Measurements from ENCODE around the gene SAE1. TPM values are rescaled to one million over a fixed set of nuclear protein-coding genes. Genes with fewer than 3 reads are reported as not detected.

Gene SAE1
- total and polyA plus RNA-seq, 2 experiments from 2014 or later: 115 to 236 TPM

- DNase-seq (ENCODE audit: low spot score): no peak
- no peak for TF ChIP-seq REST (IDR thresholded peaks at IDR 0.05; ENCODE audit: unreplicated experiment)
- no peak for TF ChIP-seq JUNB (IDR thresholded peaks at IDR 0.05; ENCODE audit: unreplicated experiment)
- TF ChIP-seq STAT1 (IDR thresholded peaks at IDR 0.05; ENCODE audit: unreplicated experiment): no peak
- Mint-ChIP-seq H3K36me3 (ENCODE audit: low read depth) (peaks cover 53% of the 10 kb centered on the region), H3K27me3 (ENCODE audit: insufficient read depth, low read depth, poor library complexity) (peaks cover 5% of the 10 kb centered on the region), H3K9me3 (no peaks in the 10 kb centered on the region), H3K4me3 (no peak overlapping the region; the same call in 2 of the 3 replicates), H3K4me1 (peaks cover 6% of the 10 kb centered on the region), H3K27ac (peak overlapping the region; percentile 85)
- H2AFZ ChIP-seq: no peak overlapping the region
- no peaks in the 10 kb centered on the region for H3K4me1 ChIP-seq (ENCODE audit: insufficient read depth)
- no peak overlapping the region for H3K4me3 ChIP-seq
- H3K9me2 ChIP-seq (ENCODE audit: insufficient read depth): no peaks in the 10 kb centered on the region
- peaks cover 81% of the 10 kb centered on the region for H3K79me2 ChIP-seq (replicated peaks; ENCODE audit: insufficient read depth)
- H3K36me3 ChIP-seq (ENCODE audit: insufficient read depth): peaks cover 11% of the 10 kb centered on the region
- ATAC-seq: no peak
- peaks cover 48% of the 10 kb centered on the region for H4K20me1 ChIP-seq (replicated peaks; ENCODE audit: insufficient read depth)
- peaks cover 49% of the 10 kb centered on the region for H3F3A ChIP-seq (replicated peaks; ENCODE audit: low read depth)
- H3K4me2 ChIP-seq: no peak overlapping the region
- peak overlapping the region; percentile 87 for H3K27ac ChIP-seq (ENCODE audit: low read depth)
- H3K27me3 ChIP-seq (ENCODE audit: insufficient read depth): no peaks in the 10 kb centered on the region
Observed at GRCh38 chr19:47188507-47189033, 57.9 kb downstream of the SAE1 start.

GRCh38 chr19:47190167-47190727 is 59.6 kb downstream of the SAE1 start:
- peaks cover 6% of the 10 kb centered on the region for H3K36me3 ChIP-seq (ENCODE audit: insufficient read depth)
- TF ChIP-seq EZH2 (IDR thresholded peaks at IDR 0.05; ENCODE audit: low read depth, unreplicated experiment): no peak
- TF ChIP-seq ZNF114 (CRISPR knock-in tag; IDR thresholded peaks at IDR 0.05): no peak
- TF ChIP-seq CREB1 (CRISPR knock-in tag; IDR thresholded peaks at IDR 0.05; ENCODE audit: low read depth): no peak
- TF ChIP-seq JUNB (IDR thresholded peaks at IDR 0.05; ENCODE audit: unreplicated experiment): no peak
- no peak for TF ChIP-seq STAT1 (IDR thresholded peaks at IDR 0.05; ENCODE audit: unreplicated experiment)
- no peak for TF ChIP-seq ZNF331 (CRISPR knock-in tag; IDR thresholded peaks at IDR 0.05; ENCODE audit: low read depth)
- TF ChIP-seq CTCF (conservative IDR thresholded peaks at IDR 0.05; ENCODE audit: low read depth in 2 of 2): no peak
- no peak for TF ChIP-seq POLR2AphosphoS5 (IDR thresholded peaks at IDR 0.05; ENCODE audit: low read depth)
- H3K4me1 Mint-ChIP-seq: peaks cover 6% of the 10 kb centered on the region
- H3K79me2 ChIP-seq (replicated peaks; ENCODE audit: insufficient read depth): peaks cover 70% of the 10 kb centered on the region
- ATAC-seq: no peak
- H3K4me1 ChIP-seq (ENCODE audit: insufficient read depth): no peaks in the 10 kb centered on the region
- no peak overlapping the region for H3K4me3 Mint-ChIP-seq
- H3K9me2 ChIP-seq (ENCODE audit: insufficient read depth): no peaks in the 10 kb centered on the region
- H3K9me3 Mint-ChIP-seq: no peaks in the 10 kb centered on the region
- peaks cover 57% of the 10 kb centered on the region for H4K20me1 ChIP-seq (replicated peaks; ENCODE audit: insufficient read depth)
- H3F3A ChIP-seq (replicated peaks; ENCODE audit: low read depth): peaks cover 47% of the 10 kb centered on the region
- H3K27ac ChIP-seq (ENCODE audit: low read depth): peak overlapping the region; percentile 74
- H3K27me3 Mint-ChIP-seq (ENCODE audit: insufficient read depth, low read depth, poor library complexity): no peaks in the 10 kb centered on the region
- DNase-seq (ENCODE audit: low spot score): no peak
- H3K27ac Mint-ChIP-seq: peak overlapping the region; percentile 79
- no peak overlapping the region for H3K4me2 ChIP-seq
- no peaks in the 10 kb centered on the region for H3K27me3 ChIP-seq (ENCODE audit: insufficient read depth)
- no peak overlapping the region for H2AFZ ChIP-seq
- H3K4me3 ChIP-seq: no peak overlapping the region
- peaks cover 46% of the 10 kb centered on the region for H3K36me3 Mint-ChIP-seq (ENCODE audit: low read depth)

All from GM23338 (cell line).